Effector memory CD4-positive, alpha-beta T cell (primary cell): ENCODE data around the gene SDHC.
"Not testable (repeated sequence)": the region's sequence is repeated elsewhere in the genome, so short reads cannot be mapped to it uniquely, and the experiment has no call there.

Source experiments
- DNase-seq, 3 donors: peaks; one replicate each; pipeline ENCODE4 v3.0.0-alpha.2; 2020
- H3K27ac ChIP-seq: 2 replicates; pipeline ENCODE4 v1.7.0; 2013; ENCODE audit warnings: mild to moderate bottlenecking, low read length, moderate library complexity; ENCODE audit not compliant: insufficient read depth, poor library complexity, severe bottlenecking
- H3K27me3 ChIP-seq: replicated peaks from 2 replicates; pipeline ENCODE4 v1.7.0; 2013; ENCODE audit warnings: mild to moderate bottlenecking, low read length; ENCODE audit not compliant: insufficient read depth, control insufficient read depth, poor library complexity, severe bottlenecking
- H3K36me3 ChIP-seq: 2 replicates; pipeline ENCODE4 v1.7.0; 2013; ENCODE audit warnings: mild to moderate bottlenecking, low read length, moderate library complexity; ENCODE audit not compliant: control insufficient read depth, insufficient read depth
- H3K4me1 ChIP-seq: 2 replicates; pipeline ENCODE4 v1.7.0; 2013; ENCODE audit warnings: low read length, mild to moderate bottlenecking; ENCODE audit not compliant: control insufficient read depth, insufficient read depth, poor library complexity, severe bottlenecking
- H3K4me3 ChIP-seq: 2 replicates; pipeline ENCODE4 v1.7.0; 2013; ENCODE audit warnings: low read length, low read depth, mild to moderate bottlenecking; ENCODE audit not compliant: insufficient read depth, poor library complexity, severe bottlenecking
- H3K9me3 ChIP-seq: 2 replicates; pipeline ENCODE4 v1.7.0; 2013; ENCODE audit warnings: mild to moderate bottlenecking, low read length, moderate library complexity; ENCODE audit not compliant: control insufficient read depth

Gene SDHC

DNA sequence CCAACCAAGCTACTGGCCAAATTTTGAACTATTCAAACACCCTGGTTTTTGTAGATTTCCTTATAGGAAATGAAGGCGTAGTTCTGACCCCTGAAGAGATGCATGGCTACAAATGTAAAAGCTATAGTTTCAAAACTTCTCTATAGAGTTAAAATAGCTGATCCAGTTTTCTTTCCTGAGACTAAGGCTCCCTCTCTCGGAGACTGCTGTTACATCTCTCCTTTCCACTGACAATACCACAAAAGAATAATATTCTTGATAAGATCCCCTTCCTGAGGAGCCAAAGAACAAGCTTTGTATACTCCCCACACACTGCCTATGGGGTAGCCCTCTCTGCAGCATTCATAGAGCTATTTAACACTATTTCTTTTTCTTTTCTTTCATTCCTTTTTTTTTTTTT is 60.2 kb downstream of the SDHC start:
- H3K36me3 ChIP-seq, result no peaks in the 10 kb centered on the region
- no peaks in the 10 kb centered on the region for H3K4me1 ChIP-seq
- no peaks in the 10 kb centered on the region for H3K27me3 ChIP-seq
- H3K27ac ChIP-seq, result no peak overlapping the region
- no peaks in the 10 kb centered on the region for H3K9me3 ChIP-seq
- DNase-seq, result no peak
- no peak overlapping the region for H3K4me3 ChIP-seq

DNA sequence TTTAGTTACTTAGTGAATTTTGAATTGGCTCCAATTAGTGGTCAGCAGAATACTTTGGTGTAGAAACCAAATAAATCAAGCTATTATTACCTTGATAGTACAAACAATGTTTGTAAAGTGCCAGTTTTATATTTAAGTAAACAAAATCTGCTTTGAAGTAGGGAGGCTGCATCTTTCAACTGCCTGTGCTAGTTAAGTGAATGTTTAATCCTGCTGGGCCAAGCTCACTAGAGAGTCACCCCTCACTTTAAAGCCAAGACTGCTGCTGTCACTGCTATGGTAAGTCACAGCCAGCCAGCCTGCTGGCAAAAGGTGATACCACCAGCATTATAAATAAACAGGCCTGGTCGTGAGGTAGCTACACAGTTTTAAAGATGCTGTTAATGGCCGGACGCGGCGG is 63.8 kb downstream of the SDHC start:
- Histone ChIP-seq H3K27ac (no peak overlapping the region), H3K9me3 (no peaks in the 10 kb centered on the region), H3K27me3 (no peaks in the 10 kb centered on the region), H3K36me3 (no peaks in the 10 kb centered on the region), H3K4me3 (no peak overlapping the region), H3K4me1 (no peaks in the 10 kb centered on the region)
- DNase-seq, result no peak

- H3K4me1 ChIP-seq, result no peaks in the 10 kb centered on the region
- H3K27ac ChIP-seq, result no peak overlapping the region
- H3K27me3 ChIP-seq, result no peaks in the 10 kb centered on the region
- H3K4me3 ChIP-seq, result no peak overlapping the region
- DNase-seq, result no peak
- H3K36me3 ChIP-seq, result no peaks in the 10 kb centered on the region
- no peaks in the 10 kb centered on the region for H3K9me3 ChIP-seq
These were observed 64.9 kb downstream of the SDHC start for GRCh38 chr1:161379071-161379470.

- no peaks in the 10 kb centered on the region for H3K27me3 ChIP-seq
- no peaks in the 10 kb centered on the region for H3K36me3 ChIP-seq
- peaks cover 3% of the 10 kb centered on the region for H3K4me1 ChIP-seq
- no peaks in the 10 kb centered on the region for H3K9me3 ChIP-seq
- H3K4me3 ChIP-seq, result no peak overlapping the region
- DNase-seq, result no peak
- H3K27ac ChIP-seq, result no peak overlapping the region
These were observed 67.5 kb downstream of the SDHC start for GRCh38 chr1:161381707-161382106.

DNA sequence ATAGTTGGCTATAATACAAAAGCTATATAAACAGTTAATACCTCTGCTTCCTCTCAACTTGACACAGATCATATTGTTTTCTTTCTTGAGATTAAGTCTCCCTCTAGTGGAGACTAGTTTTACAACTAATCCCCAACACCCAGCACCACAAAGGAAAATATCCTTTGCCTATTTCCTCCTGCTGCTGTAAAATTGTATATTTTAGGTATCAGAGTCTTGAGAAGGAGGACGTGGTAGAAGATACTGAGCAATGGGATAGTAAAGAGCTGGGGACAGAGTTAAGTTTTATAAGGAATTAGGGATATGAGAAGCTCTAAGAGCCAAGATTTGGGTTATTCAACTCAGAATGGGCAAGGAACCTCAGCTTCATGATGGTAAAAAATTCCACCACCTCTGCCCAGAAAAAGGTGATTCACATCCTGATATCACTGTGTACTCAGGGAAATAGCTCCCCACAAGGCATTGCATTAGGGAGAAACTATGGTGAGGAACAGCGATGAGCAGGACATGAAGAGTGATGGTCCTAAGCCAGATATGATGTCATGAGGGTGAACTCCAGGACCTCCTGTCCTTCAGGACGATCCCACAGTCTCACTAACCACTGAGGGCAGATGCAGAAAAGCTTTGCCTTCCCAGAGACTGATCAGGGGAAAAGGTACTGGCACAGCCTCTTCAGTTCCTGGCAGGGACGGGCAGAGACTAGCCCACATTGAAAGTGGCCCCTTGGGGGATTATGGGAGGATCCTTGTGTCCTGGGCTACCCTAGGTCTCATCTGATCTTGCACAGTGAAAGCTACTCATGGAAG is 68.2 kb downstream of the SDHC start:
- Histone ChIP-seq H3K9me3 (no peaks in the 10 kb centered on the region), H3K4me3 (no peak overlapping the region), H3K27ac (no peak overlapping the region), H3K27me3 (no peaks in the 10 kb centered on the region), H3K36me3 (no peaks in the 10 kb centered on the region), H3K4me1 (peaks cover 3% of the 10 kb centered on the region)
- DNase-seq, result no peak

GRCh38 chr1:161388639-161389038 is 74.5 kb downstream of the SDHC start:
- peaks cover 3% of the 10 kb centered on the region for H3K4me1 ChIP-seq
- DNase-seq, result no peak
- no peak overlapping the region for H3K4me3 ChIP-seq
- no peak overlapping the region for H3K27ac ChIP-seq
- no peaks in the 10 kb centered on the region for H3K9me3 ChIP-seq
- no peaks in the 10 kb centered on the region for H3K27me3 ChIP-seq
- H3K36me3 ChIP-seq, result no peaks in the 10 kb centered on the region

GRCh38 chr1:161389158-161389557 is 75.0 kb downstream of the SDHC start:
- H3K27me3 ChIP-seq, H3K4me1 ChIP-seq, H3K9me3 ChIP-seq, DNase-seq, H3K36me3 ChIP-seq, H3K4me3 ChIP-seq: not testable (repeated sequence)
- H3K27ac ChIP-seq, result peak overlapping the region; percentile 73

- Histone ChIP-seq H3K27me3 (no peaks in the 10 kb centered on the region), H3K4me3 (peak overlapping the region; percentile 69), H3K27ac (peak overlapping the region; percentile 80), H3K4me1 (peaks cover 3% of the 10 kb centered on the region), H3K9me3 (no peaks in the 10 kb centered on the region), H3K36me3 (no peaks in the 10 kb centered on the region)
- DNase-seq, result peak; percentile 86 to 96 (median 94)
These were observed 75.7 kb downstream of the SDHC start for GRCh38 chr1:161389691-161390558.

GRCh38 chr1:161390559-161390858 is 76.3 kb downstream of the SDHC start:
- H3K27me3 ChIP-seq, result no peaks in the 10 kb centered on the region
- no peaks in the 10 kb centered on the region for H3K9me3 ChIP-seq
- peak overlapping the region; percentile 69 for H3K4me3 ChIP-seq
- DNase-seq, result no peak
- peaks cover 3% of the 10 kb centered on the region for H3K4me1 ChIP-seq
- no peaks in the 10 kb centered on the region for H3K36me3 ChIP-seq
- peak overlapping the region; percentile 80 for H3K27ac ChIP-seq

- not testable (repeated sequence) for H3K27ac ChIP-seq, H3K36me3 ChIP-seq, H3K9me3 ChIP-seq, H3K27me3 ChIP-seq, H3K4me3 ChIP-seq, H3K4me1 ChIP-seq, DNase-seq
These were observed 77.0 kb downstream of the SDHC start for GRCh38 chr1:161391136-161391535.
